ENCODE data around the gene BCL2. TPM values are rescaled to one million over a fixed set of nuclear protein-coding genes. Genes with fewer than 3 reads are reported as not detected.

The BCL2 gene
- total and polyA plus RNA-seq, 8 donors, result 6.3 to 11.3 (median 10.8) TPM

- DNase-seq, result no peak
- no peak for ATAC-seq
- no peaks in the 10 kb centered on the region for H3K9me3 ChIP-seq
- intact Hi-C loops (cut with DNase I), result no loop called here
- H3K36me3 ChIP-seq, result peaks cover 0 to 70% of the 10 kb centered on the region in 2 donors
- no peaks in the 10 kb centered on the region for H3K27me3 ChIP-seq
- TF ChIP-seq CTCF (IDR thresholded peaks at IDR 0.05), result no peak
- no peak overlapping the region for H3K27ac ChIP-seq
- no peaks in the 10 kb centered on the region for H3K4me1 ChIP-seq
- H3K4me3 ChIP-seq, result no peak overlapping the region
Measured at GRCh38 chr18:63331105-63331504, 11.5 kb upstream of the BCL2 start.

GRCh38 chr18:63329431-63330145, 10.0 kb upstream of the BCL2 start:
- no peak for DNase-seq
- no peak for TF ChIP-seq CTCF (IDR thresholded peaks at IDR 0.05)
- ATAC-seq, result no peak
- intact Hi-C loops (cut with DNase I), result no loop called here
- Histone ChIP-seq H3K4me3 (no peak overlapping the region), H3K36me3 (peaks cover 0 to 55% of the 10 kb centered on the region in 2 donors), H3K27ac (no peak overlapping the region), H3K9me3 (no peaks in the 10 kb centered on the region), H3K4me1 (no peaks in the 10 kb centered on the region), H3K27me3 (no peaks in the 10 kb centered on the region)

GRCh38 chr18:63326011-63326410, 6.4 kb upstream of the BCL2 start:
- DNase-seq (no peak), ATAC-seq (no peak)
- intact Hi-C loops (cut with DNase I), result no loop called here
- H3K9me3 ChIP-seq, result no peaks in the 10 kb centered on the region
- no peak overlapping the region for H3K27ac ChIP-seq
- no peaks in the 10 kb centered on the region for H3K27me3 ChIP-seq
- peaks cover 0 to 16% of the 10 kb centered on the region in 2 donors for H3K4me1 ChIP-seq
- no peak for TF ChIP-seq CTCF (IDR thresholded peaks at IDR 0.05)
- H3K4me3 ChIP-seq, result no peak overlapping the region
- peaks cover 0 to 19% of the 10 kb centered on the region in 2 donors for H3K36me3 ChIP-seq

GRCh38 chr18:63325086-63325686, 5.6 kb upstream of the BCL2 start:
- DNase-seq (no peak), ATAC-seq (no peak)
- TF ChIP-seq CTCF (IDR thresholded peaks at IDR 0.05), result no peak
- no peaks in the 10 kb centered on the region for H3K9me3 ChIP-seq
- no peaks in the 10 kb centered on the region for H3K27me3 ChIP-seq
- H3K4me3 ChIP-seq, result no peak overlapping the region
- H3K4me1 ChIP-seq, result peaks cover 0 to 20% of the 10 kb centered on the region in 2 donors
- H3K36me3 ChIP-seq, result peaks cover 0 to 10% of the 10 kb centered on the region in 2 donors
- intact Hi-C loops (cut with DNase I), result no loop called here
- no peak overlapping the region for H3K27ac ChIP-seq

GRCh38 chr18:63322908-63323634, 3.5 kb upstream of the BCL2 start:
- intact Hi-C loops (cut with DNase I), result loop anchor here in 1 of 2 donors (5.0 kb wide), 2 partner anchors 191 to 306 kb away; no protein-coding TSS in a partner anchor

More at GRCh38 chr18:63322908-63323634, 3.5 kb upstream of the BCL2 start:
- H3K4me1 ChIP-seq, result peaks cover 6 to 29% of the 10 kb centered on the region in 2 donors
- TF ChIP-seq CTCF (IDR thresholded peaks at IDR 0.05), result peak; percentile 65 to 76
- H3K4me3 ChIP-seq, result no peak overlapping the region
- peak in 2 of 4 donors; percentile 66 to 80 for DNase-seq
- peak overlapping the region in 1 of 2 donors; percentile 53 for H3K27ac ChIP-seq
- peaks cover 0 to 15% of the 10 kb centered on the region in 2 donors for H3K27me3 ChIP-seq
- H3K9me3 ChIP-seq, result no peaks in the 10 kb centered on the region
- ATAC-seq, result peak; percentile 56
- H3K36me3 ChIP-seq, result no peaks in the 10 kb centered on the region

All from left lung (tissue), 10 donors.